Epithelial cell of esophagus (primary cell): ENCODE data around the gene C5orf52.
"Not testable (repeated sequence)": the region's sequence is repeated elsewhere in the genome, so short reads cannot be mapped to it uniquely, and the experiment has no call there.

Experiments used
- DNase-seq: peaks from one replicate; pipeline ENCODE4 v3.0.0; 2010; ENCODE audit warnings: low read depth
- H3K4me3 ChIP-seq: 2 replicates; pipeline ENCODE4 v1.5.1; 2011; ENCODE audit warnings: mild to moderate bottlenecking, low read length, control low read depth
- TF ChIP-seq, protein P1 (sequence below): IDR thresholded peaks from 2 replicates; pipeline ENCODE4 v1.5.1; 2011; ENCODE audit warnings: low read depth, mild to moderate bottlenecking, low read length, control low read depth, inconsistent platforms; ENCODE audit not compliant: insufficient read depth; ENCODE audit errors: missing control alignments

Gene C5orf52

GRCh38 chr5:157659868-157660660, 11.3 kb upstream of the C5orf52 start:
- H3K4me3 ChIP-seq = no peak overlapping the region
- TF ChIP-seq, protein P1, sequence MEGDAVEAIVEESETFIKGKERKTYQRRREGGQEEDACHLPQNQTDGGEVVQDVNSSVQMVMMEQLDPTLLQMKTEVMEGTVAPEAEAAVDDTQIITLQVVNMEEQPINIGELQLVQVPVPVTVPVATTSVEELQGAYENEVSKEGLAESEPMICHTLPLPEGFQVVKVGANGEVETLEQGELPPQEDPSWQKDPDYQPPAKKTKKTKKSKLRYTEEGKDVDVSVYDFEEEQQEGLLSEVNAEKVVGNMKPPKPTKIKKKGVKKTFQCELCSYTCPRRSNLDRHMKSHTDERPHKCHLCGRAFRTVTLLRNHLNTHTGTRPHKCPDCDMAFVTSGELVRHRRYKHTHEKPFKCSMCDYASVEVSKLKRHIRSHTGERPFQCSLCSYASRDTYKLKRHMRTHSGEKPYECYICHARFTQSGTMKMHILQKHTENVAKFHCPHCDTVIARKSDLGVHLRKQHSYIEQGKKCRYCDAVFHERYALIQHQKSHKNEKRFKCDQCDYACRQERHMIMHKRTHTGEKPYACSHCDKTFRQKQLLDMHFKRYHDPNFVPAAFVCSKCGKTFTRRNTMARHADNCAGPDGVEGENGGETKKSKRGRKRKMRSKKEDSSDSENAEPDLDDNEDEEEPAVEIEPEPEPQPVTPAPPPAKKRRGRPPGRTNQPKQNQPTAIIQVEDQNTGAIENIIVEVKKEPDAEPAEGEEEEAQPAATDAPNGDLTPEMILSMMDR = no peak
- DNase-seq = no peak

DNA sequence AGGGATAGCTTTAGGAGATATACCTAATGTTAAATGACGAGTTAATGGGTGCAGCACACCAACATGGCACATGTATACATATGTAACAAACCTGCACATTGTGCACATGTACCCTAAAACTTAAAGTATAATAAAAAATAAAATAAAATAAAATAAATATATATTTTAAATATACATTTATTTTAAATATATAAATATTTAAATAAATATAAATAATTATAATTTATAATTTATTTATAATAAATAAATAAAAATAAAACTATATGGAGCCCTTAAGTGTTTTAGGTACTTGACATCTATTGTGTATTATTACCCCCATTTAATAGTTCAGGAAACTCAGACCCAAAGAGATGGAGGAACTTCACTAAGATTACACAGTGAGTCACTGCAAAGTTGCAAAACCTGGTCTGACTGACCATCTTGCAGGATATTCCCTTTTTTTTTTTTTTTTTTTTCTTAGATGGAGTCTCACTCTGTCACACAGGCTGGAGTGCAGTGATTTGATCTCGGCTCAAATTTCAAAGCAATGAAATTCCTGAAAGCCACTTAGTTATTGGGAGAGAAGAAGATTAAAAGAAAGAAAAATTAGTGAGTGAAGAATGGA, 5.8 kb upstream of the C5orf52 start:
- DNase-seq = peak; percentile 88
- TF ChIP-seq, protein P1 = no peak
- no peak overlapping the region for H3K4me3 ChIP-seq

GRCh38 chr5:157668356-157668755, 3.0 kb upstream of the C5orf52 start:
- no peak for DNase-seq
- TF ChIP-seq, protein P1 = no peak
- no peak overlapping the region for H3K4me3 ChIP-seq

GRCh38 chr5:157669701-157670097, 1.6 kb upstream of the C5orf52 start:
- TF ChIP-seq, protein P1 = no peak
- no peak for DNase-seq
- no peak overlapping the region for H3K4me3 ChIP-seq

- TF ChIP-seq, protein P1 = no peak
- H3K4me3 ChIP-seq = peak overlapping the region; percentile 51
- no peak for DNase-seq
Measured at GRCh38 chr5:157671592-157672330, 428 bp downstream of the C5orf52 start.

DNA sequence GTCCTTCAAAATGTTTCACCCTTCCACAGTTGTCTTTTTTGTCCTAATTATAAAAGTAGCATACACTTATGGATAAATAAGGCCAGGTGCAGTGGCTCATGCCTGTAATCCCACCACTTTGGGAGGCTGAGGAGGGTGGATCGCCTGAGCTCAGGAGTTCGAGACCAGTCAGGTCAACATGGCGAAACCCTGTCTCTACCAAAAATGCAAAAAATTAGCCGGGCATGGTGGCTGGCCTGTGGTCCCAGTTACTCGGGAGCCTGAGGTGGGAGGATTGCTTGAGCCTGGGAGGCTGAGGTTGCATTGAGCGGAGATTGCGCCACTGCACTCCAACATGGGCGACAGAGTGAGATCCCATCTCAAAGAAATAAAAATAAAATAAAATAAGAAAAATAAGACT, 1.6 kb downstream of the C5orf52 start:
- H3K4me3 ChIP-seq = no peak overlapping the region
- DNase-seq = no peak
- TF ChIP-seq, protein P1 = no peak

- H3K4me3 ChIP-seq, DNase-seq: not testable (repeated sequence)
Measured at GRCh38 chr5:157674351-157674750, 3.0 kb downstream of the C5orf52 start.
